Measurements from ENCODE around the gene TIMM21.

DNA sequence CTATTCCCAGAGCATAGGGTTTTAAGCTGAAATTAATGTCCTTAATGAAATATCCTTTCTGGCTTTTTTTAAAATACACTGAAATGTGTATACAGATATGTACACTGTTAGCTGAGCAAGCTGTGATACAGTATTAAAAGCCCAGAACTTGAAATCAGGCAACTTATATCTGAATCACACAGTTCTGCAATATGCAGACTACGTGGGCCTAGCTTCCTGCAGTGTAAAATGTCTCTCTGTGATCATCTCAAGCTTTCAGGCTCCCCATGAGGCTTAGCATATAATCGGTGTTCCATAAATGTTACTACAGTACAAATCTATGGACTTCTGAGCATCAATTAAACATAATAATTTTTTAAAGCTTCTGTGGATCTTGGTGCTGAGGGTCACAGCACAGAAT, 8.9 kb upstream of the TIMM21 start:
- TF ChIP-seq REST (IDR thresholded peaks at IDR 0.05; ENCODE audit: low read depth) (no peak), EGR1 (IDR thresholded peaks at IDR 0.05) (no peak), EP300 (IDR thresholded peaks at IDR 0.05; ENCODE audit: borderline replicate concordance) (no peak), ZBTB7A (IDR thresholded peaks at IDR 0.05; ENCODE audit: low read depth) (no peak)
